ENCODE results near the gene PCBD1.

- TF ChIP-seq CTCF (conservative IDR thresholded peaks at IDR 0.05) (no peak), ZFX (IDR thresholded peaks at IDR 0.05) (no peak)
Observed at GRCh38 chr10:70901276-70901878, 13.0 kb upstream of the PCBD1 start.

All from C4-2B (cell line).